HG03045 (cell line): ENCODE results near the gene MAP2K4.

ENCODE experiments used
- ATAC-seq: cut with Tn5 transposase; IDR thresholded peaks from one replicate; pipeline ENCODE4 v1.9.1; 2021; ENCODE audit warnings: mild to moderate bottlenecking, moderate library complexity; ENCODE audit not compliant: unreplicated experiment

MAP2K4 gene

GRCh38 chr17:12037970-12038369 lies 17.3 kb downstream of the MAP2K4 start:
- no peak for ATAC-seq

GRCh38 chr17:12040478-12040877 lies 19.8 kb downstream of the MAP2K4 start:
- ATAC-seq, result no peak

- ATAC-seq, result no peak
Observed at GRCh38 chr17:12041312-12041711, 20.6 kb downstream of the MAP2K4 start.

DNA sequence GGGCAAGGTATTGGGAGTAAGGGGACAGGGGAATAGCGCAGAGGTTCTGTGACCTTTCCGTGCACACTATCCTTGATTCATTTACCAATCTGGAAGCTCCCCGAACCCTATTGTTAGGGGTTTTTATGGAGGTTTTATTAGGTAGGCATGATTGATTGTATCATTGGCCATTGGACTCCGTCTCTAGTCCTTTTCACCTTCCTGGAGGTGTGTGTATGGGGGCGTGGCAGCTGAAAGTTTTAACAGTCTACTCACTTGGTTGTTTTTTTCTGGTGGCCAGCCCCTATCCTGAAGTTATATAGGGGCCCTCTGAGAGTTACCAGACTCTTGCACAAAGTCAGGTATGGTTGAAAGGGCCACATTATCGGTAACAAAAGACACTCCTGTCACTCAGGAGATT lies 23.0 kb downstream of the MAP2K4 start:
- no peak for ATAC-seq

DNA sequence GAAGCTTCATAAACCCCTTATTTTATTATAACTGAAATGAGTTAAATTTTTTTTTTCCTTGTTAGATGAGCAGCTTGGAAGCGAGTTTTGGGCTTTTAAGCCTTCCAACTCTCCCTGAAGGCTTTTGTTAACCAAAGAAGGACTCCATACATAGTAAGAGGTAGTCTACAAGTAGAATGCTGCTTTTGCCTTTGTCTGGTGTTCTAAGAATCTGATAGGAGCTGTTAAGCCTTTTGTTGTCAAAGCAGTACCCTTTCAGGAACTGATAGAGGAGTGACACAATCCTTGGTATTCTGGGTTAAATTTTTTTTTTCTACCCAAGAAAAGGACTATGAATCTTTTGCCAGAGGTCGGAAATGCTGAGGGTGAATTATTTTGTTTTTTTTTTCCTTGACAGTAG lies 26.1 kb downstream of the MAP2K4 start:
- no peak for ATAC-seq

GRCh38 chr17:12047681-12048376 lies 27.2 kb downstream of the MAP2K4 start:
- no peak for ATAC-seq

GRCh38 chr17:12048843-12049473 lies 28.3 kb downstream of the MAP2K4 start:
- no peak for ATAC-seq

GRCh38 chr17:12050646-12051225 lies 30.1 kb downstream of the MAP2K4 start:
- no peak for ATAC-seq

GRCh38 chr17:12053552-12053951 lies 32.9 kb downstream of the MAP2K4 start:
- ATAC-seq, result no peak

DNA sequence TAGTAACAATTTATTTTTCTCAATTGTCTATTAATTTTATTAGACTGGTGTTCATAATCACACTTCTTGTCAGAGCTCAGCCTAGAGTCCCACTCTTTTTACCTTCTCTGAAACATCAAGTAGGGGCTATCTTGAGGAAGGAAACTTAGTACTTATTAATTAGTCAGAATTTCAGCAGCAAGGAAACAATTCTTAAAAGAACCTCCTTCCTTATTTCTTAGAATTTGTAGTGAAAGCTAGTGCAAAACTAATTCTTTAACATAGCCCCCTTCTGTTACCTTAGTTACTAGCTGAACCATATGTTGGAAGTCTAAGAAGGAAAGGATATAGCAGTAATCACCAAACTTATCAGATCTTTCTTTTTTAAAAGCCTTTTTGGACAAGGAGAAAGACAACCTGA lies 35.2 kb downstream of the MAP2K4 start:
- no peak for ATAC-seq

GRCh38 chr17:12057520-12057919 lies 36.8 kb downstream of the MAP2K4 start:
- ATAC-seq, result no peak

GRCh38 chr17:12058535-12058934 lies 37.9 kb downstream of the MAP2K4 start:
- ATAC-seq, result no peak

- ATAC-seq, result no peak
Observed at GRCh38 chr17:12062249-12062648, 41.6 kb downstream of the MAP2K4 start.

DNA sequence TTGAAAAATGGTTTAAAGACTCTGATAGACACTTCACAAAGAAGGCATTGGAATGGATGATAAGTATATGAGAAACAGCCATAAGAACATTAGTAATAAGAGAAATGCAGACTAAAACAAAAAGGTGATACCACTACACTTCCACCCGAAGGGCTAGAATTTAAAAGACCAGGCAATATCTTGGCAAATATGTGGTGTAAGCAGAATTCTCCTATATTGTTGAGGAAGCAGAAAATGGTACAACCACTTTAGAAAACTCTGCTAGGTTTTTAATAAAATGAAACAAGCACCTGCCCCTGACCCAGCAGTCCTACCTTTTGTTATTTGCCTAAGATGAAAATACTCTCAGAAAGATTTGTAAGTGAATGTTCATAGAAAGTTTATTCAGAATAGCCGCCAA lies 43.7 kb downstream of the MAP2K4 start:
- ATAC-seq, result no peak

GRCh38 chr17:12067485-12067884 lies 46.8 kb downstream of the MAP2K4 start:
- ATAC-seq, result no peak

GRCh38 chr17:12068946-12069345 lies 48.3 kb downstream of the MAP2K4 start:
- no peak for ATAC-seq

DNA sequence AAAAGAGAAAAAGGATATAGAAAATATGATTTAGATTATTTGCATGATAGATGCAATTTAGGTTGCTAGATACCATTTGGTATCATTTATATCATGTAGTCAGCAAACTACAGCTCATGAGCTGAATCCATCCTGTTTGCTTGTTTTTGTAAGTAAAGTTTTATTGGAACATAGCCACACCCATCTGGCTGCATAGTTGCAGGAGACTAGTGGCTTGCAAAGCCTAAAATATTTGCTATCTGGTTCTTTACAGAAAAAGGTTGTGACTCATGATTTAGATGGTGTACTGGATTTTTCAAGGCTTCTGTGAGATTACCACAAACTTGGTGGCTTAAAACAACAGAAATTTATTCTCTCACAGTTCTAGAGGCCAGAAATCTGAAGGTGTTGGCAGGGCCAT lies 49.9 kb downstream of the MAP2K4 start:
- ATAC-seq, result no peak

DNA sequence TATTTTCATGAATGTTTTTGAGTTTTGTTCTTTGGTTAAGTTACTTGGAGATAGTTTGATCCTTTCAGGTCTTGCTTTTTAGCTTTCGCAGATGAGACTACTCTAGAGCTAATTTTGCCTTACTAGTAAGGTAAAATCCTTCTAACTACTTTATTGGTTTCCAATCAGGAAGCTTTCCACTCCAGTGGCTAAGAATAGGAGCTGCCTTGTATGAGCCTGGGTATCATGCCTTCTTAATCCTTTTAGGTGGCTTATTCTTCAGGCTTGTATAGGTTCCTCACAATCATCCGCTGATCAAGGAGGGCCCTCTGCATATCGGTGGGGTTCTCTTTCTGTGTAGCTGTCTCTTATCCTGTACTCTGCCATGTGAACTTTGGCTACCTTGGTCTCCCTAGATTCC lies 53.7 kb downstream of the MAP2K4 start:
- no peak for ATAC-seq

DNA sequence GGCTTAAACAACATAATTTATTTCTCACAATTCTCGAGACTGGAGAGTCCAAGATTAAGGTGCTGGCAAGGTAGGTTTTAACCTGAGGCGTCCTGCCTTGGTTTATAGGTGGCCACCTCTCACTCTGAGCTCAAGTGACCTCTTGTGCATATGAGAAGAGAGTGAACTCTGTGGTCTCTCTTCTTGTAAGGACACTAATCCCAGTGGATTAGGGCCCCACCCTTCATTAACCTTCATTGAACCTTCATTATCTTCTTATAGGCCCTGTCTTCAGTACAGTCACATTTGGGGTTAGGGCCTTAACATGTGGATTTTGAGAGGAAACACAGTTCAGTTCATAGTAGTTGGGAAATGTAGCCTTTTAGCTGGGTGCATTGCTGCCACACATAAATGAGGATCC lies 57.1 kb downstream of the MAP2K4 start:
- ATAC-seq, result no peak

DNA sequence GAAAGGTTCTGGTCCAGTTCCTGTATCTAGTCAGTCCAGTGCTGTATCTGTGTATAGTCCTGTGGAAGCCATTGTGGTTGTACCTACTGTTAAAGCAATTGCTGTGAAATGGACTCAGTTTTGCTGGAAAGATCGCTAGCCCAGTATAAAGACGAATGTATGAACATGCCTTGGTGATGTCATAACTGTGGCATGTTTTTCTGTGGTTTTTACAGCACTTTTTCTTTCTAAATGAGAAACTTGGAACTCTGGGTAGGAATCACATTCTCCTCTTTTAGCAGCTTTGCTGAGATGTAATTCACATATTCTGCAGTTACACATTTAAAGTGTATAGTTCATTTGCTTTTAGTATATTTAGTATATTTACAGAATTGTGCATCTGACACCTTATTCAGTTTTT lies 58.1 kb downstream of the MAP2K4 start:
- ATAC-seq, result no peak

DNA sequence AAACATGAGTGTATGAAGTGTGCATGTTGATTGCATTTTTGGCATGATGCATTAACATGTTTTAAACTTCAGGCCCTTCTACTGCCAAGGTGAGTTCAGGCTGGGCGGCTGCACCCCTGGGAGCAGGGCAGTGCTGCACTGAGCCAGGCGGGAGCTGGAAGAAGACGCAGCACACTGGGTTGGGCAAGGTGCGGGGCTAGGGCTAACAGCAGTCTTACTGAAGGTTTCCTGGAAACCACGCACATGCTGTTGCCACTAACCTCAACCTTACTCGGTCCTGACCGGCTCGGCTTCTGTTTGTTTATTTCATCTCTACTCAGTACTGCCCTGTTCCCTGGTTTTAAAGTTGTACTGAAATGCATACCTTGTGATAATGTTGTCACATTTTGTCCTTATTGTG lies 61.0 kb downstream of the MAP2K4 start:
- ATAC-seq, result no peak
